Ascending aorta (tissue), 2 donors: Measurements from ENCODE around the gene MSANTD3. TPM values are rescaled to one million over a fixed set of nuclear protein-coding genes. Genes with fewer than 3 reads are reported as not detected.

Experiments used
- DNase-seq, 2 donors: peaks; one replicate each; pipeline ENCODE4 v3.0.0-alpha.2; 2019; ENCODE audit warnings: low spot score in 2 of 2
- H3K27ac ChIP-seq, 2 donors: fragments of 200-600 bp; sonication (generic); one replicate each; pipeline ENCODE4 v1.5.1; 2016 to 2017; ENCODE audit warnings: mild to moderate bottlenecking in 1 of 2
- H3K27me3 ChIP-seq: fragments of 200-600 bp; sonication (generic); one replicate; pipeline ENCODE4 v1.5.1; 2017
- H3K36me3 ChIP-seq, 2 donors: fragments of 200-600 bp; sonication (generic); one replicate each; pipeline ENCODE4 v1.5.1; 2016
- H3K4me1 ChIP-seq, 2 donors: fragments of 200-600 bp; sonication (generic); one replicate each; pipeline ENCODE4 v1.5.1; 2016 to 2017; ENCODE audit warnings: mild to moderate bottlenecking in 1 of 2
- H3K4me3 ChIP-seq, 2 donors: fragments of 200-600 bp; sonication (generic); one replicate each; pipeline ENCODE4 v1.5.1; 2016 to 2017; ENCODE audit warnings: mild to moderate bottlenecking in 1 of 2
- H3K9me3 ChIP-seq, 2 donors: fragments of 200-600 bp; sonication (generic); one replicate each; pipeline ENCODE4 v1.5.1; 2016
- CTCF ChIP-seq, 3 experiments: fragments of 200-600 bp in 2 of 3; fragments of 450-650 bp in 1 of 3; sonication (generic) in 2 of 3; IDR thresholded peaks; one replicate each; pipeline ENCODE4 v1.5.1; 2016 to 2019; ENCODE audit warnings: antibody characterized with exemption in 3 of 3, mild to moderate bottlenecking in 1 of 3, moderate library complexity in 1 of 3
- intact Hi-C: fragments of 100-400 bp; cut with DNase I; formaldehyde crosslinking; loops from one replicate; pipeline ENCODE4 v1.15.1; 2023
- total RNA-seq: library from RNA; depleted of rRNA; stranded (reverse); fragments of >200 nt; gene quantifications from one replicate; pipeline ENCODE4 v1.1.0, GENCODE V29; 2016

MSANTD3 gene
- total RNA-seq, 1 donor from 2014 or later = 2.8 TPM

GRCh38 chr9:100397529-100398266, 29.2 kb upstream of the MSANTD3 start:
- intact Hi-C loops = no loop called here
- H3K36me3 ChIP-seq = peaks cover 0 to 3% of the 10 kb centered on the region in 2 donors
- H3K27ac ChIP-seq = no peak overlapping the region
- no peaks in the 10 kb centered on the region for H3K9me3 ChIP-seq
- H3K4me1 ChIP-seq = no peaks in the 10 kb centered on the region
- no peaks in the 10 kb centered on the region for H3K27me3 ChIP-seq
- H3K4me3 ChIP-seq = no peak overlapping the region
- no peak for TF ChIP-seq CTCF (IDR thresholded peaks at IDR 0.05)
- no peak for DNase-seq

- no peak for DNase-seq
- no peak for TF ChIP-seq CTCF (IDR thresholded peaks at IDR 0.05)
- intact Hi-C loops = no loop called here
These were observed 25.9 kb upstream of the MSANTD3 start for GRCh38 chr9:100401042-100401441.

GRCh38 chr9:100406962-100407361, 20.0 kb upstream of the MSANTD3 start:
- Histone ChIP-seq H3K4me1 (no peaks in the 10 kb centered on the region), H3K4me3 (no peak overlapping the region), H3K9me3 (no peaks in the 10 kb centered on the region), H3K36me3 (no peaks in the 10 kb centered on the region), H3K27ac (no peak overlapping the region), H3K27me3 (no peaks in the 10 kb centered on the region)
- intact Hi-C loops = no loop called here
- TF ChIP-seq CTCF (IDR thresholded peaks at IDR 0.05) = no peak
- no peak for DNase-seq

More at GRCh38 chr9:100401042-100401441, 25.9 kb upstream of the MSANTD3 start:
- Histone ChIP-seq H3K4me1 (no peaks in the 10 kb centered on the region), H3K36me3 (no peaks in the 10 kb centered on the region), H3K27ac (no peak overlapping the region), H3K9me3 (no peaks in the 10 kb centered on the region), H3K4me3 (no peak overlapping the region), H3K27me3 (no peaks in the 10 kb centered on the region)

- no peak for DNase-seq
- intact Hi-C loops = no loop called here
- no peaks in the 10 kb centered on the region for H3K27me3 ChIP-seq
- no peaks in the 10 kb centered on the region for H3K9me3 ChIP-seq
- TF ChIP-seq CTCF (IDR thresholded peaks at IDR 0.05) = no peak
- no peaks in the 10 kb centered on the region for H3K4me1 ChIP-seq
- H3K4me3 ChIP-seq = no peak overlapping the region
- H3K27ac ChIP-seq = no peak overlapping the region
- H3K36me3 ChIP-seq = no peaks in the 10 kb centered on the region
These were observed 18.3 kb upstream of the MSANTD3 start for GRCh38 chr9:100408546-100409175.

- intact Hi-C loops = no loop called here
- Histone ChIP-seq H3K9me3 (no peaks in the 10 kb centered on the region), H3K27ac (no peak overlapping the region), H3K4me1 (no peaks in the 10 kb centered on the region), H3K36me3 (no peaks in the 10 kb centered on the region), H3K4me3 (no peak overlapping the region), H3K27me3 (no peaks in the 10 kb centered on the region)
- no peak for TF ChIP-seq CTCF (IDR thresholded peaks at IDR 0.05)
- no peak for DNase-seq
These were observed 17.8 kb upstream of the MSANTD3 start for GRCh38 chr9:100409176-100409556.
